HL-60/S4 treated with retinoic acid at 250 ng/mL for 4 days and 3 days (cell line): ENCODE results near the gene FOXN3.

Source experiments
- in situ Hi-C: fragments of 300-500 bp; cut with MboI; formaldehyde crosslinking; loops from 2 replicates; pipeline ENCODE4 v1.7.0; 2022; ENCODE audit warnings: low sequenced_read_pairs

The FOXN3 gene

GRCh38 chr14:89340200-89341181 lies 76.5 kb downstream of the FOXN3 start:
- in situ Hi-C loops = no loop called here

DNA sequence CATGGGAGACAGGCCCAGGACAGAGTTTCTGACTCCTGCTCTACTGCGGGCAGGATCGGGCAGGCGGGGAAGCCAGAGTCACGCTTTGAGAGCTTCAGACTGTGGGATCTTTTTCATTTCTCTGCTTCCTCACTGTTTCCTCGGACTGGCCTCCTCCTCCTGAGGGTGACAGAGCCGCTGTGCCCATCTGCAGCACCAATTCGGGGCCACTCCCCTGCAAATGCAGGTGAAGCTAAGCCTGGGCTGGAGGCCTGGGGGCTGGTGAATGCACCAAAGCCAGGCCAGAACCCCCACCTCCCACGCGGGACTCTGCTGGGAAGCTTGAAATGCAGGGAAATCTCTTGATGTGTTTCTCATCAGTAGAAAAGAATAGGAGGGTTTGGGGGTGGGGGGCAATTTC lies 77.5 kb downstream of the FOXN3 start:
- in situ Hi-C loops = no loop called here

DNA sequence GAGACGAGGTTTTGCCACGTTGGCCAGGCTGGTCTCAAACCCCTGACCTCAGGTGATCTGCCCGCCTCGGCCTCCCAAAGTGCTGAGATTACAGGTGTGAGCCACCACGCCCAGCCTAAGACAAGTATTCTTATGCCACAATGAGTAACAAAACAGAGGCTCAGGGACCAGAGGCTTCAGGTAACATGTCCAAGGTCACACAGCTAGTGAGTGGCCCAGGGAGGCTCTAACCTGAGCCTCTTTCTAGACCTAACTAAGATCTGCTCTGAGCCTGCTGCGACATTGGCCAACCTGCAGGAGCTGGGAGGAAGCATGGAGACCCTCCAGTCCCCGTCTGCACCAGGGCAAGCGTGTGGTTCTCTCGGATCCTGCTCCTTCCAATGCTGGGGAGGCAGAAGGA lies 77.9 kb downstream of the FOXN3 start:
- in situ Hi-C loops = no loop called here

GRCh38 chr14:89336338-89336737 lies 80.7 kb downstream of the FOXN3 start:
- in situ Hi-C loops = no loop called here

- in situ Hi-C loops = no loop called here
Observed at GRCh38 chr14:89332031-89332430, 85.0 kb downstream of the FOXN3 start.

- in situ Hi-C loops = no loop called here
Observed at GRCh38 chr14:89331398-89331797, 85.6 kb downstream of the FOXN3 start.

- in situ Hi-C loops = no loop called here
Observed at GRCh38 chr14:89330236-89331002, 86.6 kb downstream of the FOXN3 start.

DNA sequence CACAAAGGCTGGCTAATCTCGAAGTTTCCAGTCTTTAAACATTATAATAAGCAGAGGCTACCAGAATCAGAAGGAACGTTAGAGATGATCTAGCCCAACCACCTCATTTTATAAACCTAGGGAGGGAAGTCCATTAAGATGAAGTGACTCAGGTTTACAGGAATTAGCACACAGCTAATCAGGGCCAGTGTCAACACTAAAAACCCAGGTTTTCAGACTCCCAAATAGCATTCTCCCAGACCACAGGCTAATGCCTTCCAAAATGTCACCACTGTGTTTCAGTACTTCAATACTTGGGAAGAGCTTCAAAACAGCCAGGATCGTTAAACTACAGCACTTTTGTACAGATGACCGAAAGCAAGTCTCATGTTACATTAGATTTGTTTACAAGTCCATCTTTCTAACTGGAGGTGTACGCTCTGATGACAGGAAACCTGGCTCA lies 89.2 kb downstream of the FOXN3 start:
- in situ Hi-C loops = no loop called here

DNA sequence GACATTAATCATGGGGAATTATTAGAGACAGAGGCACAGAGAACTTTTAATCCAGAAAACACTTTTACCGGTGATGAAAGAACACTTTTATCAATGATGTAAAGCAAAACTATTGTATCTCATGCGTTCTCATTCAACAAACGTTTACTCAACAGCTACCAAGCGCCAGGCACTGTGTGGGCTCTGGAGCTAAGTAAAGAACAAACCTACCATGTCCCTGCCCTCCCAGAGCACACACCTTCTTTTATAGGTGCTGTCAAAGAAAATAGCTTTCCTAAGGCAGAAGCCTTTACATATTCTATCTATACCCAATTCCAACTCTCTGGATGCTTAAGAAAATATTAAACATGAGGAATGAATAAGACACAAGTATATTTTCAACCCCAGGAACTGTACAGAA lies 91.1 kb downstream of the FOXN3 start:
- in situ Hi-C loops = no loop called here

DNA sequence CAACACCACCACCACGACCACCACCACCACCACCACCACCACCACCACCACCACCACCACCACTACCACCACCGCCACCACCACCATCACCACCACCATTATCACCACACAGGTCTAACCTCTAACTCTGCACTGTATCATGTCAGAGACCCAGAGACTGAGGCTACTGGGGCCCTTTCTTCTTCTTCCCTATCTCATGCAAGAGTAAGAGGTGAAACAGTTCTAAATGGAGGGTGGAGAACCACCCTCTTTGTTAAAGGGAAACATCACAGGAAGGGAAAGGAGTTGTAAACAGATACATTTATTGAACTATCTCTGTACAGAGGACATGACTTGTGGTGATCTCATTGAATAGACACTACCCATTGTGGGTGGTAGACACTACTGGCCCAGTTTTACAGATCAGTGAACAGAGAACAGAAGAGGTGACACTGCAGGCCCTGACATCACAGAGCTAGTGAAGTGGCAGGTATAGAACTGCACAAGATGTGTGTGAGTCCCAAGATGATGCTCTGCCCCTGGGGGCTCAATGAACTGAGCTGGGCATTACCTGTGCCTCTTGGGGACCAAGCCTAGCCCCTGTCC lies 91.6 kb downstream of the FOXN3 start:
- in situ Hi-C loops = no loop called here

GRCh38 chr14:89324501-89325298 lies 92.3 kb downstream of the FOXN3 start:
- in situ Hi-C loops = no loop called here

DNA sequence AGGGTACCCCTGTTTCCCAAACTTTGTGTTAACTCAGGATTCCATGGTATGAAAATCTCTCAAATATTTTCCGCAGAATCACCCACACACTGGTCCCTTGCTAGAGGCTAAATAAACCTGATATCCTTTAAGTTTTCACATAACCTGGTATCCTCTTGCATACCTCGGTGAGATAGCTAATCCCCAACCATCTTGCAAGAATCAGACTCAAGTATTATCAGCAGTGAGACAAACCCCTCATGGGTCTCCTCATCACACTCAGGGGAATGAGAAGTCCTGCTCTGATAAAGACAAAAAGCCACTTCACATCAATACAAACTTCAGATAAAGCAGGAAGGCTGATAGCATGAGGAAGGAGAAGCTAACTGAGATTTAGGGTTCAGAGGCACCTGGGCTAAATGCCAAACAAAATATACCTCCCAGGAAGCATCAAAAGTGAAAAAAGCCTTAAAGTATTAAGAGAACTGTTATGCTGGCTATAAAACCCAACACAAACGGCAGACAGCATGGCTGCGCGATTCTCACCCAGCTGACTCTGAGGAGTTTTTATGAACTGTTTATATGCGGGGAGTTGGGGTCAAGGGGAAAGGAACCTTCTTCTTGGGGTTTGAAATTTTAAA lies 96.5 kb downstream of the FOXN3 start:
- in situ Hi-C loops = no loop called here

GRCh38 chr14:89319687-89320086 lies 97.3 kb downstream of the FOXN3 start:
- in situ Hi-C loops = no loop called here

DNA sequence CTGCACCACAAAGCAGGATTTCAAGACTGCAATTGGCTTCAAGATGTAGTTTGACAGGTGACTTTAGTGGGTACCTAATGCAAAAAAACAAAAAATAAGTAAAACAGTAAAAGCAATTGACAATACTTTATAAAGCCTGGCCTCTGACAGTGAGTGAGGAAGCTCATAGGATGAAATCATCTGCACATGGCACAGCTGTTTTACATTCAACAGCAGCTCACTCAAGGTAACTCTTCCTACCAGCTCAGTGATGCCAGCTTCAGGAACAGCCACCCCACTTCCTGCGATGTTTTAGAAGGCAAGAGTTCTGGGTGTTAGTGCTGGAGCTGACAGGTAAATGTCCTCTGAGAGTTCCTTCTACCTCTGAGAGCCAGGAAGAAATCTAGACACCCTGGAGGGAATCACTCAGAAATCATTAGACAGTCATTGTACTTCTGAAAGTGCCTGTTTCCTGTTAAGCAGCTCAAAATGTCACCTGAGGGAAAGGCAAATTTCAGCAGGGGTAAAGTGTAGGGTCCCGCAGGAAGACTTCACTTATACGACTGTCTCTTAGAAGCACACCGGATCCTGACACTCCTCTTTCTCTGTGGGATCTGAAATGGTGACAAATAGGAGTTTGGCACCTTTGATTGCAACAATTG lies 99.9 kb downstream of the FOXN3 start:
- in situ Hi-C loops = no loop called here

GRCh38 chr14:89315493-89316470 lies 101.3 kb downstream of the FOXN3 start:
- in situ Hi-C loops = no loop called here

GRCh38 chr14:89314274-89314673 lies 102.8 kb downstream of the FOXN3 start:
- in situ Hi-C loops = no loop called here

DNA sequence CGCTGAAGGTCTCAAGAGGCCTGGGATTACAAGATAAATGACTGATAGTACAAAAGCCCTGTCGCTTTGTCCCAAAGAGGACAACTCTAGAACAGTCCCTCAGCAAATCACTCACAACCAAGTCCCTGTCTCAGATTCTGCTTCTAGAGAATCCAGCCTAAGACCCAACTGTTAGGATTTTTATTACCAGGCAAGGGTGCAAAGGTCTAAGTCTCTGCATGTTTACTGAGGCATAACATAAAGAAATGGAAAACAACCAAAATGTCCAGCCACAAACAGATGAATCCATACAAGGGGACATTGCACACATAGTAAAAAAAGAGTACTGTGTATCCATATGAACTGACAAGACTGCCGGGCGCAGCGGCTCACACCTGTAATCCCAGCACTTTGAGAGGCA lies 104.1 kb downstream of the FOXN3 start:
- in situ Hi-C loops = no loop called here

DNA sequence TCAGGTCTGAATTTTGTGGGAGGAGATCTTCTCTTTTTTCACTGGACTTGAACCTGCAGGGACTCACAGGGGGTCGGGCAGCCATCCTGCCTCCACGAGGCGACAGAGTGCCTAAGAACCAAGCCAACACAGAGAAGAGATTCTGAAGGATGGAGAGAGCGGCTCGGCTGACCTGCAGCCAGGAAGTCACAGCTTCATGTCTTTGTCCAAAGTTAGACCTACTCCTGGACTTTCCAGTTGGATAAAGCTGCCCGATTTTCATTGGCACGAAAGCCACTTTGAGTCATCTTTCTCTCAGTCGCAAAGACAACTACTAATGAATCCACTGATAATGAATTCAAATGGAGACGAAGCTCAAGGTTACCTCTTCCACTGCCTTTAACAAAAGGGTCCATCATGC lies 106.8 kb downstream of the FOXN3 start:
- in situ Hi-C loops = no loop called here
